ENCODE results near the gene FOXC2. TPM values are rescaled to one million over a fixed set of nuclear protein-coding genes. Genes with fewer than 3 reads are reported as not detected.

The FOXC2 gene
- polyA plus RNA-seq, 1 donor (not counting 4 experiments of a cell fraction or from before 2014, with no cell fraction given): not detected

DNA sequence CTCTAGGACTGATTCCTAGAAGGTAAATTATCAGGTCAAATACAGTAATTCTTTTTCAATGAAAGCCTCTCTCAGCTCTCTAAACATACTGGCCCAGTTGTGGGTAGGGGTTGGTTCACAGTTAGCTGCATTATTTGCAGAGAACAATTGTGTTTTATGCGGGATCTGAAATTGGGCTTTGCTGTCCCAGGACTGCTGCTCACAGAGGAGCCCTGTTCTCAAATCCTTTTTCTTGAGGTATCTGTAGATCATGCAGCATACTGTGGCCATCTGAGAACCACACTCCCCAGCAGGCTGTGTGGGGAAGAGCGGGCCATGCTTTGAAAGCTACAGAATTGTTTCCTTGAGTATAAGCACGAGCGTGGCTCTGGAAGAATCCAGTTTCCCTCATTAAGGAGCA is 29.1 kb upstream of the FOXC2 start:
- H3K9ac ChIP-seq (ENCODE audit: control insufficient read depth, extremely low read depth, insufficient read depth, low read length): no peak overlapping the region
- no peaks in the 10 kb centered on the region for H3K4me1 ChIP-seq (ENCODE audit: control insufficient read depth, extremely low read depth, insufficient read depth, low read length)
- H3K27ac ChIP-seq (ENCODE audit: control insufficient read depth, insufficient read depth, low read length): no peak overlapping the region
- TF ChIP-seq EZH2 (IDR thresholded peaks at IDR 0.05; ENCODE audit: low read length): no peak
- TF ChIP-seq, protein P1, sequence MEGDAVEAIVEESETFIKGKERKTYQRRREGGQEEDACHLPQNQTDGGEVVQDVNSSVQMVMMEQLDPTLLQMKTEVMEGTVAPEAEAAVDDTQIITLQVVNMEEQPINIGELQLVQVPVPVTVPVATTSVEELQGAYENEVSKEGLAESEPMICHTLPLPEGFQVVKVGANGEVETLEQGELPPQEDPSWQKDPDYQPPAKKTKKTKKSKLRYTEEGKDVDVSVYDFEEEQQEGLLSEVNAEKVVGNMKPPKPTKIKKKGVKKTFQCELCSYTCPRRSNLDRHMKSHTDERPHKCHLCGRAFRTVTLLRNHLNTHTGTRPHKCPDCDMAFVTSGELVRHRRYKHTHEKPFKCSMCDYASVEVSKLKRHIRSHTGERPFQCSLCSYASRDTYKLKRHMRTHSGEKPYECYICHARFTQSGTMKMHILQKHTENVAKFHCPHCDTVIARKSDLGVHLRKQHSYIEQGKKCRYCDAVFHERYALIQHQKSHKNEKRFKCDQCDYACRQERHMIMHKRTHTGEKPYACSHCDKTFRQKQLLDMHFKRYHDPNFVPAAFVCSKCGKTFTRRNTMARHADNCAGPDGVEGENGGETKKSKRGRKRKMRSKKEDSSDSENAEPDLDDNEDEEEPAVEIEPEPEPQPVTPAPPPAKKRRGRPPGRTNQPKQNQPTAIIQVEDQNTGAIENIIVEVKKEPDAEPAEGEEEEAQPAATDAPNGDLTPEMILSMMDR (optimal IDR thresholded peaks at IDR 0.05 in 1 of 3, IDR thresholded peaks at IDR 0.05 in 1 of 3, conservative IDR thresholded peaks at IDR 0.05 in 1 of 3; ENCODE audit: extremely low read depth in 1 of 3, insufficient read depth in 2 of 3, low read length in 3 of 3): no peak
- H3K9me1 ChIP-seq (ENCODE audit: control insufficient read depth, extremely low read depth, insufficient read depth, low read length): no peaks in the 10 kb centered on the region
- H2AFZ ChIP-seq (ENCODE audit: control insufficient read depth, low read length): no peak overlapping the region
- no peaks in the 10 kb centered on the region for H3K27me3 ChIP-seq (ENCODE audit: control insufficient read depth, extremely low read depth, insufficient read depth, low read length)
- no peak for DNase-seq (ENCODE audit: low read depth, low spot score)
- dilution Hi-C loops (cut with MboI; ENCODE audit: extremely low pct_ligation_motif_present, low sequenced_read_pairs): no loop called here
- no peaks in the 10 kb centered on the region for H3K79me2 ChIP-seq (ENCODE audit: control insufficient read depth, insufficient read depth, low read length)
- no peak overlapping the region for H3K4me3 ChIP-seq (ENCODE audit: control insufficient read depth in 2 of 3, extremely low read depth in 1 of 3, insufficient read depth in 2 of 3, low read depth in 1 of 3, low read length in 3 of 3)
- no peaks in the 10 kb centered on the region for H3K9me3 ChIP-seq (ENCODE audit: control insufficient read depth, low read depth, low read length)
- H4K20me1 ChIP-seq (ENCODE audit: control insufficient read depth, extremely low read depth, insufficient read depth, low read length): no peaks in the 10 kb centered on the region
- peaks cover 25 to 31% of the 10 kb centered on the region in 2 experiments for H3K36me3 ChIP-seq (ENCODE audit: control insufficient read depth in 2 of 2, extremely low read depth in 1 of 2, insufficient read depth in 2 of 2, low read length in 2 of 2)
- no peak overlapping the region for H3K4me2 ChIP-seq (ENCODE audit: control insufficient read depth, extremely low read depth, insufficient read depth, low read depth, low read length)
- no peak for FAIRE-seq

DNA sequence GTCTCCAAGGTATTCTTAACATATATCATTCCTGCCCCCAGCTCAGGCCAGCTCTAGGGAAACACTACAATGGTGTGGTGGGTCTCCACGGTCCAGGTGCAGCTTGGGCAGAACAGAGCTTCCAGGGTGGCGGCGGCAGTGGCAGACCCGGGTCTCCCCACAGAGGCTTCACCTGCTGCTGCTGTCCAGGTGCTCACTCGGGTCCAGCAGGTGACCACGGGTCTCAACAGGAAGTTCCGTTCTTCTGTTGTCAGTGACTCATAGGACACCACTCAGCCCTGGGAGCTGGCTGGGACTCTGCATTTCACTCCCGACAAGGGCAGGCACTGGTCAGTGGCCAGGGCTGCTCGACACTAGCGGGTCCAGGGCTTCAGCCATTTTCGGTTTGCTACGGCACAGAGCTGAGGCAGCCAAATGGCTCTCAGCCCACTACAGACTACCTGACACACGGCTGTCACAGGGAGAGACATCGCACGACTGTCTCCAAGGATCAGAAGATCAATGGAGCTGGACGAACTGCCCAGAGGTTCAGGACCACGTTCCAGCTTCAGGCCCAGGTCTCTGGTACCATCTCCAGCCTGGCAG is 28.3 kb upstream of the FOXC2 start:
- Histone ChIP-seq H4K20me1 (ENCODE audit: control insufficient read depth, extremely low read depth, insufficient read depth, low read length) (no peaks in the 10 kb centered on the region), H3K4me1 (ENCODE audit: control insufficient read depth, extremely low read depth, insufficient read depth, low read length) (no peaks in the 10 kb centered on the region), H3K9ac (ENCODE audit: control insufficient read depth, extremely low read depth, insufficient read depth, low read length) (no peak overlapping the region), H3K36me3 (ENCODE audit: control insufficient read depth in 2 of 2, extremely low read depth in 1 of 2, insufficient read depth in 2 of 2, low read length in 2 of 2) (peaks cover 20 to 37% of the 10 kb centered on the region in 2 experiments), H3K27me3 (ENCODE audit: control insufficient read depth, extremely low read depth, insufficient read depth, low read length) (no peaks in the 10 kb centered on the region), H3K9me1 (ENCODE audit: control insufficient read depth, extremely low read depth, insufficient read depth, low read length) (no peaks in the 10 kb centered on the region), H3K27ac (ENCODE audit: control insufficient read depth, insufficient read depth, low read length) (no peak overlapping the region), H3K79me2 (ENCODE audit: control insufficient read depth, insufficient read depth, low read length) (no peaks in the 10 kb centered on the region), H3K9me3 (ENCODE audit: control insufficient read depth, low read depth, low read length) (no peaks in the 10 kb centered on the region), H2AFZ (ENCODE audit: control insufficient read depth, low read length) (no peak overlapping the region), H3K4me2 (ENCODE audit: control insufficient read depth, extremely low read depth, insufficient read depth, low read depth, low read length) (no peak overlapping the region), H3K4me3 (ENCODE audit: control insufficient read depth in 2 of 3, extremely low read depth in 1 of 3, insufficient read depth in 2 of 3, low read depth in 1 of 3, low read length in 3 of 3) (no peak overlapping the region)
- dilution Hi-C loops (cut with MboI; ENCODE audit: extremely low pct_ligation_motif_present, low sequenced_read_pairs): no loop called here
- DNase-seq (ENCODE audit: low read depth, low spot score) (no peak), FAIRE-seq (no peak)
- TF ChIP-seq EZH2 (IDR thresholded peaks at IDR 0.05; ENCODE audit: low read length): no peak
- TF ChIP-seq, protein P1 (optimal IDR thresholded peaks at IDR 0.05 in 1 of 3, IDR thresholded peaks at IDR 0.05 in 1 of 3, conservative IDR thresholded peaks at IDR 0.05 in 1 of 3; ENCODE audit: extremely low read depth in 1 of 3, insufficient read depth in 2 of 3, low read length in 3 of 3): no peak
